Suprapubic skin (tissue), 4 donors: Measurements from ENCODE around the gene TEKT5.

Experiments
- EP300 ChIP-seq: sonication (generic); formaldehyde crosslinking; IDR thresholded peaks from one replicate; pipeline ENCODE4 v1.6.1; 2017; ENCODE audit warnings: antibody characterized with exemption
- POLR2A ChIP-seq, 2 donors: fragments of 450-650 bp; IDR thresholded peaks; one replicate each; pipeline ENCODE4 v1.6.1; 2017; ENCODE audit warnings: antibody characterized with exemption in 2 of 2, mild to moderate bottlenecking in 2 of 2, moderate library complexity in 2 of 2
- POLR2AphosphoS5 ChIP-seq, 3 donors: sonication (generic); formaldehyde crosslinking; IDR thresholded peaks; one replicate each; pipeline ENCODE4 v1.6.1; 2017; ENCODE audit warnings: antibody characterized with exemption in 3 of 3
- TF ChIP-seq, protein P1 (sequence below), 2 donors: fragments of 200-600 bp in 1 of 2; fragments of 450-650 bp in 1 of 2; sonication (generic) in 1 of 2; IDR thresholded peaks; one replicate each; pipeline ENCODE4 v1.5.1; 2016 to 2019; ENCODE audit warnings: antibody characterized with exemption in 2 of 2, mild to moderate bottlenecking in 1 of 2, moderate library complexity in 1 of 2

DNA sequence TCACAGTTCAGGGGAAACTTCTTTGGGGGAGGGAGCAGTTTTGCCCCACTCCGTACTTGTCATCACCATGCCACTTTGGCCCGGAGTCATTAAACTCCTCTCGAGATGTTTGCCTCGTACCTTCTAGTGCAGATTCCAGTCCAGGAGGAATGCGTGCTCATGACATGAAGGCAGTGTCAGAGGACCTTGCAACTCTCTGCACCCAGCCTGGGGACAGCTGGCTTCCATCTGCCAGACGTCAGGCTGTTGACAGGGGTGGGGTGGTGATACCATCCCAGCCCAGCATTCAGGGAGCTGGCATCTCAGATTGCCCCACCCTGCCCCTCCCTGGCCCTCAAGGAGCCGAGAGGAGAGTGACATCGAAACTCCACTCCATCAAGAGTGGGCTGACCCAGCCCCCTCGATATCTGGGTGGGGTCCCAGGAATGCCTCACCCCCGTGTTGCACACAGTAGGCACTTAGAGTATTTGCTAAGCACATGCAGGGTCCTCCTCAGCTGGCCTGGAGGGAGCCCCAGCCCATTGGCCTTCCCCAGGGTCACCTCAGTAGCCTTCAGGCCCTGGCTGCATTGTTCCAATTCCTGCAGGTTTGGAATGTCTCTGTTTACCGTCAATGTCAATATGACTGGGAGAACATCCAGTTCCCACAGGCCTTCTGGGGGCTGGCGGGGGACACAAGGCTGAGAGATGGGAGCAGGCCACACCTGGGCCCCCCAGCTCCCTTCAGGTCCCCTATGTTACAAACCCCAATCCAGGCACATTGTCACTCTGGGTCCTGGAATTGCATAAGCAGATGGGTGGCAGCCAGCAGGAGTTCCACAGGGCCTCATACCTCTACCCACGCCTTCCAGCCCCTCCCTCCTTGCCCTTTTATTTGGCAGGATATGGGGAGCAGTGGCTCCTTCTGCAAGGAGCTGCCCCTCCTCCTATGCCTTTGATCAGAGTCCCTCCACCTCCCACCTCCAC is 93.0 kb downstream of the TEKT5 start:
- TF ChIP-seq POLR2A (IDR thresholded peaks at IDR 0.05): no peak
- TF ChIP-seq, protein P1, sequence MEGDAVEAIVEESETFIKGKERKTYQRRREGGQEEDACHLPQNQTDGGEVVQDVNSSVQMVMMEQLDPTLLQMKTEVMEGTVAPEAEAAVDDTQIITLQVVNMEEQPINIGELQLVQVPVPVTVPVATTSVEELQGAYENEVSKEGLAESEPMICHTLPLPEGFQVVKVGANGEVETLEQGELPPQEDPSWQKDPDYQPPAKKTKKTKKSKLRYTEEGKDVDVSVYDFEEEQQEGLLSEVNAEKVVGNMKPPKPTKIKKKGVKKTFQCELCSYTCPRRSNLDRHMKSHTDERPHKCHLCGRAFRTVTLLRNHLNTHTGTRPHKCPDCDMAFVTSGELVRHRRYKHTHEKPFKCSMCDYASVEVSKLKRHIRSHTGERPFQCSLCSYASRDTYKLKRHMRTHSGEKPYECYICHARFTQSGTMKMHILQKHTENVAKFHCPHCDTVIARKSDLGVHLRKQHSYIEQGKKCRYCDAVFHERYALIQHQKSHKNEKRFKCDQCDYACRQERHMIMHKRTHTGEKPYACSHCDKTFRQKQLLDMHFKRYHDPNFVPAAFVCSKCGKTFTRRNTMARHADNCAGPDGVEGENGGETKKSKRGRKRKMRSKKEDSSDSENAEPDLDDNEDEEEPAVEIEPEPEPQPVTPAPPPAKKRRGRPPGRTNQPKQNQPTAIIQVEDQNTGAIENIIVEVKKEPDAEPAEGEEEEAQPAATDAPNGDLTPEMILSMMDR (IDR thresholded peaks at IDR 0.05): no peak
- TF ChIP-seq POLR2AphosphoS5 (IDR thresholded peaks at IDR 0.05): no peak
- TF ChIP-seq EP300: no peak
